PC-9 (cell line): ENCODE results near the gene C1orf105.

Experiments used
- CTCF ChIP-seq: fragments of 200-600 bp; sonication (generic); conservative IDR thresholded peaks from 2 replicates; pipeline ENCODE4 v1.6.1; 2017; ENCODE audit warnings: mixed run types, antibody characterized with exemption, mild to moderate bottlenecking, moderate library complexity
- EZH2 ChIP-seq: fragments of 200-600 bp; sonication (generic); IDR thresholded peaks from 2 replicates; pipeline ENCODE4 v1.8.0; 2017; ENCODE audit warnings: antibody characterized with exemption, low read depth

- no peak for TF ChIP-seq CTCF
- TF ChIP-seq EZH2, result no peak
Measured at GRCh38 chr1:172477741-172478140, 57.3 kb downstream of the C1orf105 start.
